Kidney (tissue), 14 donors: Measurements from ENCODE around the gene KLHL29. TPM values are rescaled to one million over a fixed set of nuclear protein-coding genes. Genes with fewer than 3 reads are reported as not detected.

ENCODE experiments used
- DNase-seq, 5 donors: peaks; one replicate each; pipeline ENCODE4 v3.0.0-alpha.2; 2013 to 2020
- FAIRE-seq: peaks from 2 replicates; lab custom pipeline; 2012; peaks lifted over from hg19 to GRCh38; lab: Jason Lieb, UNC
- H3K27ac ChIP-seq, 2 donors: one replicate each; pipeline ENCODE4 v1.7.0; 2013; ENCODE audit warnings: low read depth in 2 of 2, low read length in 2 of 2, inconsistent platforms in 1 of 2
- H3K27me3 ChIP-seq: one replicate; pipeline ENCODE4 v1.7.1; 2013; ENCODE audit warnings: low read length, inconsistent platforms; ENCODE audit not compliant: control insufficient read depth, insufficient read depth
- H3K36me3 ChIP-seq, 3 donors: one replicate each; pipeline versions ENCODE4 v1.7.0 to v1.7.1; 2013; ENCODE audit warnings: low read length in 3 of 3, control low read depth in 1 of 3, inconsistent platforms in 1 of 3; ENCODE audit not compliant: insufficient read depth in 3 of 3, control insufficient read depth in 2 of 3
- H3K4me1 ChIP-seq, 3 donors: one replicate each; pipeline versions ENCODE4 v1.7.0 to v1.7.1; 2013; ENCODE audit warnings: low read length in 3 of 3, inconsistent platforms in 1 of 3, low read depth in 1 of 3; ENCODE audit not compliant: control insufficient read depth in 2 of 3, insufficient read depth in 2 of 3
- H3K4me3 ChIP-seq, 3 donors: one replicate each; pipeline versions ENCODE4 v1.7.0 to v1.8.1; 2013; ENCODE audit warnings: low read length in 3 of 3, control low read depth in 1 of 3, inconsistent platforms in 1 of 3
- H3K9ac ChIP-seq, 3 donors: one replicate each; pipeline versions ENCODE4 v1.7.0 to v1.7.1; 2013; ENCODE audit warnings: low read length in 3 of 3, control low read depth in 1 of 3, inconsistent platforms in 1 of 3
- H3K9me3 ChIP-seq, 3 donors: one replicate each; pipeline versions ENCODE4 v1.7.0 to v1.7.1; 2013; ENCODE audit warnings: low read length in 3 of 3, control low read depth in 1 of 3, inconsistent platforms in 1 of 3; ENCODE audit not compliant: control insufficient read depth in 2 of 3, insufficient read depth in 1 of 3
- intact Hi-C: fragments of 100-400 bp; cut with DNase I; formaldehyde crosslinking; loops from one replicate; pipeline ENCODE4 v1.11.1; 2022
- polyA plus RNA-seq: library from polyadenylated mRNA; stranded (reverse); fragments of 350-450 nt; fragmentation: Illumina TruSeq; extraction: RNeasy Lipid Tissue Mini Kit (QIAGEN cat#74804); gene quantifications from one replicate; pipeline ENCODE4 v1.2.3, GENCODE V29; 2014; ENCODE audit warnings: low read depth, low replicate concordance; ENCODE audit not compliant: insufficient read depth
- total RNA-seq: library from RNA; stranded (reverse); fragmentation: NEBNext Ultra II Directional; extraction: Animal tissue kit (Norgen Biotek cat#: 25700); gene quantifications from one replicate; pipeline ENCODE4 v1.2.1, GENCODE V29; 2021
- TF ChIP-seq, protein P1 (sequence below): IDR thresholded peaks from 3 replicates; pipeline ENCODE4 v1.5.1; 2012; ENCODE audit warnings: mild to moderate bottlenecking, moderate library complexity, borderline replicate concordance; ENCODE audit not compliant: insufficient read depth; ENCODE audit errors: extremely low read depth
- donor health status: control.
- donor health status: control.
- donor health status: control.
- donor health status: control.
- donor health status: control.
- donor health status: DM: yes; HTN: yes; CAD: no.
- donor health status: Normal renal cell carcinoma (clear cell type).

Gene KLHL29
- total and polyA plus RNA-seq, 2 donors from 2014 or later = 1.5 to 10.5 TPM

DNA sequence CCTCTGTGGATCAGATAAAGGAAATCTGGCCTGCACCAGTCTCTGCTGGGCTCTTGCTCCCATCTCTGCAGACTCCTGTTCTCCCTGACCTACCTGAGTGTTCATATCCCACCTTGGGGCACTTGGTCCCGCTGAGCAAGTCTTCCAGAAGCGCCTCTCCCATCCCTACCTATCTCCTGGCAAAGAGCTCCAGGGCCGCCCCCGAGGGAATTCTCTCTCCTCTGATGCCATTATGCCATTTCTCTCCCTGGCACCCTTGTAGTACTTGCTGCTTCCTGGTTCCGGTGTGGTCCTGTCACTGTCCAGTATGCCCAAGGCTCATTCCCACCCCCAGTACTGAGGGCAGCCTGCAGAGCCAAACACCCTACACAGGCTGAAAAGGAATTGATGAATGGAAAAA lies 99.8 kb downstream of the KLHL29 start:
- no peak overlapping the region for H3K27ac ChIP-seq
- H3K4me1 ChIP-seq = peaks cover 4 to 9% (median 5%) of the 10 kb centered on the region in 3 donors
- TF ChIP-seq, protein P1, sequence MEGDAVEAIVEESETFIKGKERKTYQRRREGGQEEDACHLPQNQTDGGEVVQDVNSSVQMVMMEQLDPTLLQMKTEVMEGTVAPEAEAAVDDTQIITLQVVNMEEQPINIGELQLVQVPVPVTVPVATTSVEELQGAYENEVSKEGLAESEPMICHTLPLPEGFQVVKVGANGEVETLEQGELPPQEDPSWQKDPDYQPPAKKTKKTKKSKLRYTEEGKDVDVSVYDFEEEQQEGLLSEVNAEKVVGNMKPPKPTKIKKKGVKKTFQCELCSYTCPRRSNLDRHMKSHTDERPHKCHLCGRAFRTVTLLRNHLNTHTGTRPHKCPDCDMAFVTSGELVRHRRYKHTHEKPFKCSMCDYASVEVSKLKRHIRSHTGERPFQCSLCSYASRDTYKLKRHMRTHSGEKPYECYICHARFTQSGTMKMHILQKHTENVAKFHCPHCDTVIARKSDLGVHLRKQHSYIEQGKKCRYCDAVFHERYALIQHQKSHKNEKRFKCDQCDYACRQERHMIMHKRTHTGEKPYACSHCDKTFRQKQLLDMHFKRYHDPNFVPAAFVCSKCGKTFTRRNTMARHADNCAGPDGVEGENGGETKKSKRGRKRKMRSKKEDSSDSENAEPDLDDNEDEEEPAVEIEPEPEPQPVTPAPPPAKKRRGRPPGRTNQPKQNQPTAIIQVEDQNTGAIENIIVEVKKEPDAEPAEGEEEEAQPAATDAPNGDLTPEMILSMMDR = no peak
- H3K4me3 ChIP-seq = no peak overlapping the region
- no peaks in the 10 kb centered on the region for H3K27me3 ChIP-seq
- H3K9me3 ChIP-seq = no peaks in the 10 kb centered on the region
- no peak overlapping the region for H3K9ac ChIP-seq
- peak in 1 of 5 donors; percentile 28 for DNase-seq
- no peaks in the 10 kb centered on the region for H3K36me3 ChIP-seq
- intact Hi-C loops = no loop called here
- FAIRE-seq = no peak

DNA sequence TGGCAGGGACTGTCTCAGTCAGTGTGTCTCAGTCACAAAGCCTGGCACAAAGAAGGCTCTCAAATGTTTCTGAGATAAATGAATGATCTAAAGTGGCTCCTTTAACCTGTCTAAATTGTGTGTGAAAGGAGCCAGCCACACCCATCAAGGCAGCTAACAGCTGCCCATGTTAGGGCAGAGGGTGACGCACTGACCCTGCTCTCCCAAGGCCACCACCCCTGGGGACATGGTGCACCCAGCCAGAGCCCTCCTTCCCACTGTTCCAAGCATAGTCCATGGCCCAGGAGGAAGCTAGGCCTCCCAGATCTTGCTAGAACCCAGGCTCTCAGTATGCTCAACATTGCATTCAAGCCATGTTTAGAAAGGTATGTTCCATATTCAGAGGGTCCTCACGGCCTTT lies 100.3 kb downstream of the KLHL29 start:
- Histone ChIP-seq H3K27me3 (no peaks in the 10 kb centered on the region), H3K4me1 (peaks cover 4 to 9% (median 5%) of the 10 kb centered on the region in 3 donors), H3K9ac (no peak overlapping the region), H3K9me3 (no peaks in the 10 kb centered on the region), H3K27ac (no peak overlapping the region), H3K36me3 (no peaks in the 10 kb centered on the region), H3K4me3 (no peak overlapping the region)
- FAIRE-seq (no peak), DNase-seq (no peak)
- TF ChIP-seq, protein P1 = no peak
- intact Hi-C loops = no loop called here

DNA sequence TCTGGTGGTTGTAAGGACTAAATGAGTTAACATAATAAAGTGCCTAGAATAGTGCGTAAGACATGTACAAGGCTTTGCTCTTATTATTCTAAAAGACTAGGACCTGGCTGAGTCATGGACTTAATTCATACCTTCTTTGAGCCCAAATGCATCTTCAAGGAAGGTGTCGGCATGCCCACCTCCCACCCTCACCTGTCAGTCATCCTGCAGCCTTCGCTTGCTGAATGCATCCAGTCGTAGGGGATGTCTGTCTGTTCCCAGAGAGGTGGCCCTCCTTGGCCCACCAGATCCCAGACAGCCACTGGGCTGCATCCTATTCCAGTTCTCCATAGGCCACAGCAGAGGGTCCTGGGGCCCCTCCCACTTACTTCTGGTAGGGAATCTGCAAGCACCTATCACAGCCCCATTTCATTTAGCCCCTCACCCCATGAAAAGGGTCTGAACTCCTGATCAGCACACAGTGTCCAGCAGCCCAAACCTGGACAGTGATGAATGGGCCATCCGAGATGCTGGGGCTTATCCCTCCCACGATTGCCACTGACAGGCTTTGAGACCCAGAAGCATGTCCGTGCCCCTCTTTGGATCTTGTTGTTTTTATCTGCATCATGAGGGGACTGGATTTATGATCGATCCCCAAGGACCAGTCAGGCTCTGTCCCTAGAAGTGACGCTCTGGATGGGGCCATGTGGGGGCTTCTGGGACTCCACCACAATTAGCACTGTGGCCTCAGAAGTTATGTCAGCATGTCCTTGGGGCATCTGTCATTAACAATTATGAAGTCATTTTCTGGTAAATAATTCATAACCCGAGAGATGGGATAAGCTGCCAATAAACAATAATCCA lies 101.1 kb downstream of the KLHL29 start:
- Histone ChIP-seq H3K9ac (no peak overlapping the region), H3K9me3 (no peaks in the 10 kb centered on the region), H3K4me1 (peaks cover 0 to 9% (median 5%) of the 10 kb centered on the region in 3 donors), H3K4me3 (no peak overlapping the region), H3K27ac (no peak overlapping the region), H3K36me3 (no peaks in the 10 kb centered on the region), H3K27me3 (no peaks in the 10 kb centered on the region)
- intact Hi-C loops = no loop called here
- DNase-seq (no peak), FAIRE-seq (no peak)
- TF ChIP-seq, protein P1 = no peak
